ENCODE results near the gene PPT2. TPM values are rescaled to one million over a fixed set of nuclear protein-coding genes. Genes with fewer than 3 reads are reported as not detected.
A peak's percentile ranks its signal among the peaks of the same experiment; 100 is the strongest.

Gene PPT2
- total RNA-seq, 1 experiment from 2014 or later = 46.3 TPM

DNA sequence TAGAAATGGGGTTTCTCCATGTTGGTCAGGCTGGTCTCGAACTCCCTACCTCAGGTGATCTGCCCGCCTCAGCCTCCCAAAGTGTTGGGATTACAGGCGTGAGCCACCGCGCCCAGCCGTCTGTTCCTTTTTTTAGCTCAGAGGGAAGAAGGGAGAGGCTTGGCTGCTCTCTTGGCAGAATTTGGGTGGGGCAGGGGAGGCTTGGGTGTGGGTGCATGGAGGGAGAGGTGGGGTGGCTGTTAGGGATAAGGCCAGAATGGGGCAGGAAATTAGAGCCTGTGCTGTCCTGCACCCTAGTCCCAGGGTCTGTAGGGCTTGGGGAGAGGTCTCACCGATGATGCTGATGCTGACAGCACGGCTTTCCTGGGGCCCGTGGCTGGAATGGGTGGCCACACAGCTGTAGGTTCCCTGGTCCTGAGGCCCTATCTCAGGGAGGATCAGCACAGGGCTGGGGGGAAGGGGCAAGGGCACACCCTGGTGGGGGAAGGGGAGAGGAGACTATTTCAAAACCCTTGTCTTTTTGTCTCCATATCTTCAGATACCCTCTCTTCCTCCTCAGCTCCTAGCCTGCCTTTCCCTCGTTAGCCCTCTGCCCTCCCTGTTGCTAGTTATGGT is 28.1 kb downstream of the PPT2 start:
- no peak overlapping the region for H2BK12ac ChIP-seq (ENCODE audit: insufficient read length, low read depth, low read length)
- no peak overlapping the region for H4K5ac ChIP-seq (ENCODE audit: insufficient read length, low read depth, low read length)
- H2BK20ac ChIP-seq (ENCODE audit: low read depth, low read length, poor library complexity, severe bottlenecking) = no peak overlapping the region
- H2AFZ ChIP-seq (ENCODE audit: low read length) = no peak overlapping the region
- H2BK5ac ChIP-seq (ENCODE audit: insufficient read length, low read length) = no peak overlapping the region
- peaks cover 16 to 30% of the 10 kb centered on the region in 2 experiments for H3K4me1 Mint-ChIP-seq
- H3K4me3 Mint-ChIP-seq = no peak overlapping the region
- H3K23me2 ChIP-seq (ENCODE audit: insufficient read length, low read depth, low read length, poor library complexity, severe bottlenecking) = peaks cover 7% of the 10 kb centered on the region
- no peak overlapping the region for H3K27ac ChIP-seq (ENCODE audit: insufficient read length, low read depth, low read length)
- no peaks in the 10 kb centered on the region; a peak in 1 of 5 replicates for H3K9me3 Mint-ChIP-seq
- peaks cover 4% of the 10 kb centered on the region; the same call in 1 of the 2 replicates for H3K79me2 ChIP-seq (ENCODE audit: insufficient read depth, low read length)
- WGBS (ENCODE audit: extremely low coverage, insufficient read length, low lambda C conversion rate) = no CpG with 5 or more reads among the region's 10 CpGs
- H3K9me3 ChIP-seq (ENCODE audit: control insufficient read depth, low read depth, low read length) = no peaks in the 10 kb centered on the region
- H3K27me3 ChIP-seq (ENCODE audit: insufficient read depth, low read length) = no peaks in the 10 kb centered on the region
- H3K27ac Mint-ChIP-seq = peak overlapping the region in 2 of 3 experiments; percentile 45 to 57; a peak in 2 of 7 replicates
- TF ChIP-seq, protein P1, sequence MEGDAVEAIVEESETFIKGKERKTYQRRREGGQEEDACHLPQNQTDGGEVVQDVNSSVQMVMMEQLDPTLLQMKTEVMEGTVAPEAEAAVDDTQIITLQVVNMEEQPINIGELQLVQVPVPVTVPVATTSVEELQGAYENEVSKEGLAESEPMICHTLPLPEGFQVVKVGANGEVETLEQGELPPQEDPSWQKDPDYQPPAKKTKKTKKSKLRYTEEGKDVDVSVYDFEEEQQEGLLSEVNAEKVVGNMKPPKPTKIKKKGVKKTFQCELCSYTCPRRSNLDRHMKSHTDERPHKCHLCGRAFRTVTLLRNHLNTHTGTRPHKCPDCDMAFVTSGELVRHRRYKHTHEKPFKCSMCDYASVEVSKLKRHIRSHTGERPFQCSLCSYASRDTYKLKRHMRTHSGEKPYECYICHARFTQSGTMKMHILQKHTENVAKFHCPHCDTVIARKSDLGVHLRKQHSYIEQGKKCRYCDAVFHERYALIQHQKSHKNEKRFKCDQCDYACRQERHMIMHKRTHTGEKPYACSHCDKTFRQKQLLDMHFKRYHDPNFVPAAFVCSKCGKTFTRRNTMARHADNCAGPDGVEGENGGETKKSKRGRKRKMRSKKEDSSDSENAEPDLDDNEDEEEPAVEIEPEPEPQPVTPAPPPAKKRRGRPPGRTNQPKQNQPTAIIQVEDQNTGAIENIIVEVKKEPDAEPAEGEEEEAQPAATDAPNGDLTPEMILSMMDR (conservative IDR thresholded peaks at IDR 0.05) = peak; percentile 20; the same call in 1 of the 3 replicates
- no peaks in the 10 kb centered on the region for H3K79me1 ChIP-seq (ENCODE audit: insufficient read depth, low read depth, low read length, poor library complexity, severe bottlenecking)
- no peak overlapping the region for H2AK5ac ChIP-seq (ENCODE audit: insufficient read length, low read length)
- DNase-seq = no peak
- peaks cover 28 to 68% (median 57%) of the 10 kb centered on the region in 3 experiments for H3K36me3 Mint-ChIP-seq (ENCODE audit: insufficient read depth in 1 of 3, low read depth in 3 of 3)
- no peak overlapping the region for H3K4ac ChIP-seq (ENCODE audit: low read depth, low read length)
- H2BK120ac ChIP-seq (ENCODE audit: low read depth, low read length, poor library complexity, severe bottlenecking) = no peak overlapping the region
- no peaks in the 10 kb centered on the region for H3K4me1 ChIP-seq (ENCODE audit: insufficient read depth, low read length)
- no peaks in the 10 kb centered on the region for H4K20me1 ChIP-seq (ENCODE audit: control insufficient read depth, insufficient read depth, insufficient read length)
- no peak overlapping the region for H3K23ac ChIP-seq (ENCODE audit: insufficient read length, low read depth, low read length)
- no peaks in the 10 kb centered on the region; the same call in 1 of the 2 replicates for H3K27me3 Mint-ChIP-seq (ENCODE audit: low read depth)
- H4K8ac ChIP-seq (replicated peaks; ENCODE audit: insufficient read length, low read depth, low read length) = no peak overlapping the region
- H3K56ac ChIP-seq (ENCODE audit: insufficient read length, low read depth, low read length) = no peak overlapping the region
- no peak overlapping the region for H3K18ac ChIP-seq (ENCODE audit: insufficient read length, low read depth, low read length)
- no peak overlapping the region for H4K91ac ChIP-seq (ENCODE audit: insufficient read length, low read depth, low read length)
- no peak overlapping the region for H3K9ac ChIP-seq (ENCODE audit: extremely low read depth, insufficient read length, low read length)
- no peak overlapping the region for H3T11ph ChIP-seq (ENCODE audit: low read length)
- H2BK15ac ChIP-seq (ENCODE audit: low read depth, low read length) = no peak overlapping the region
- H3K4me2 ChIP-seq (ENCODE audit: insufficient read depth, insufficient read length, low read length) = no peak overlapping the region
- no peak overlapping the region for H3K14ac ChIP-seq (ENCODE audit: insufficient read depth, low read length)
